Suppressor macrophage treated with lipopolysaccharide for 4 hours (primary cell): Measurements from ENCODE around the gene KCNS1.
A peak's percentile ranks its signal among the peaks of the same experiment; 100 is the strongest.
"Not testable (repeated sequence)": the region's sequence is repeated elsewhere in the genome, so short reads cannot be mapped to it uniquely, and the experiment has no call there.

Experiments
- DNase-seq: peaks from one replicate; pipeline ENCODE4 v3.0.0-alpha.2; 2020

KCNS1 gene, protein sequence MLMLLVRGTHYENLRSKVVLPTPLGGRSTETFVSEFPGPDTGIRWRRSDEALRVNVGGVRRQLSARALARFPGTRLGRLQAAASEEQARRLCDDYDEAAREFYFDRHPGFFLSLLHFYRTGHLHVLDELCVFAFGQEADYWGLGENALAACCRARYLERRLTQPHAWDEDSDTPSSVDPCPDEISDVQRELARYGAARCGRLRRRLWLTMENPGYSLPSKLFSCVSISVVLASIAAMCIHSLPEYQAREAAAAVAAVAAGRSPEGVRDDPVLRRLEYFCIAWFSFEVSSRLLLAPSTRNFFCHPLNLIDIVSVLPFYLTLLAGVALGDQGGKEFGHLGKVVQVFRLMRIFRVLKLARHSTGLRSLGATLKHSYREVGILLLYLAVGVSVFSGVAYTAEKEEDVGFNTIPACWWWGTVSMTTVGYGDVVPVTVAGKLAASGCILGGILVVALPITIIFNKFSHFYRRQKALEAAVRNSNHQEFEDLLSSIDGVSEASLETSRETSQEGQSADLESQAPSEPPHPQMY

DNA sequence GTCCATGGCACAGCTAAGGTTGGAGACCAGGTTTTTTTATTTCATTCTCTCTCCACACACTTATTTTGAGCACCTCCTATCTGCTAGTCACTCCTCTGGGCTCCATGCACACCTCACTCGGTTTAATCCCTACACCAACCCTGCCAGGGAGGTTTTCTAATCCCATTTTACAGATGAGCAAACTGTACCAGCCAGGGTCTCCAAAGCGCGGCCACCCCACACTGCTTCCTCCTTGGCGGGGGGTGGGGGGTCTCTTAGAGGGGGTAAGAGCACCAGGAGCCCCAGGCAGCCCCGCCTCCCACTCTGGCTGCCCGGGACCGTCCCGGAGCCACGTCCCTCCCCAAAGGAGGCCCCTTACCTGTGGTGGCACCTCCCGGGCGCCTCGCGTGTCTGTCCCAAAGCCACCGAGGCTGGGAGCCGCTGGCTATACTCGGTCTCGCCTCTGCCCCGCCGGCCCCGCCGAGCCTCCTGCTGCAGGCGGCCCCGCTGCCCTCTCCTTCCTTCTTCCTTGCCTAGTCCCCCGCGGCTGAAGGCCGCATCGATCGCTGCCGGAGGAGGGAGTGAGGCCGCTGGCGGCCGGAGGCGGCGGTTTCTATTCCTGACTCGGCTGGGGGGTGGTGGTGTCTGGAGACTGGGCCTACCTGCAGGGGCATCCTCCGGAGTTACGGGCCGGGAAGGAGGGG lies at the start of gene KCNS1:
KCNS1 (minus strand) TSS at position 565 of the 683 bp plus-strand sequence. CDS start 1,891 bp downstream, outside the sequence.
- no peak for DNase-seq

DNA sequence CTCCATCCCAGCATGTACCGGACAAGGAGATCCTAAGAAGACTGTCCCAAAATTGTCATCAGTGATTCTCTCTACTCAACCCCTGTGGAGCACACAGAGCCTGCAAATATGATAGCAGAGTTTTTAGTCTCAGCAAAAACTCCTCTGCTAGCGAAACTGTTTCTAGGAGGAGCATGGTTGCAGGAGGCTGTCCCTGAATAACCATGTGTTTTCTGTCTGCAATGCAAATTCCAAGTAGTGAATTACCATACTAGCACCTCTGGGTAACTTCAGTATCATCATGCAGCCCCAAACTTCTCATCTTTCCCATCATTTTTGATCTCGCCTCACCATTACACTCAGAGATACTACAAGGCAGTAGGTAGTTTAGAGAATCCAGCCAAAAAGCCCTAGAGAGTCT lies 48.1 kb upstream of the KCNS1 start:
- DNase-seq = no peak

DNA sequence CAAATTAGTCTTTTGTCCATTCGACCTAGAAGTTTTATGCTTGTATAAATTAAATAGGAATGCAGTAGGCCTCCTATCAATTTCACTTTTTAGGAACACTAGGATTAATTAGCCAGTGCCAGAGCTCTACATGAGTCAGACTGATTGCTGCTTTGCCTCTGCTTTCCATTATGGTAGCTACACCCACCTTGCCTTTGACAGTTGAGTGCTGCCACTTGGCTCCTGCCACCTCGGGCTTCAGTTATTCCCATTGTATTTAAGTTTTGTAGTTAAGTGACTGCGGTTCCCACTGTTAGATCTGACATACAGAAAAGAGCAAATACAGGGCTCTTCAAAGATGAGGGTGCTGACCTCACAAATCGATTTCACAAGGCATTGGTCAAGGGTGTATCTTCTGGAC lies 39.9 kb upstream of the KCNS1 start:
- no peak for DNase-seq

DNA sequence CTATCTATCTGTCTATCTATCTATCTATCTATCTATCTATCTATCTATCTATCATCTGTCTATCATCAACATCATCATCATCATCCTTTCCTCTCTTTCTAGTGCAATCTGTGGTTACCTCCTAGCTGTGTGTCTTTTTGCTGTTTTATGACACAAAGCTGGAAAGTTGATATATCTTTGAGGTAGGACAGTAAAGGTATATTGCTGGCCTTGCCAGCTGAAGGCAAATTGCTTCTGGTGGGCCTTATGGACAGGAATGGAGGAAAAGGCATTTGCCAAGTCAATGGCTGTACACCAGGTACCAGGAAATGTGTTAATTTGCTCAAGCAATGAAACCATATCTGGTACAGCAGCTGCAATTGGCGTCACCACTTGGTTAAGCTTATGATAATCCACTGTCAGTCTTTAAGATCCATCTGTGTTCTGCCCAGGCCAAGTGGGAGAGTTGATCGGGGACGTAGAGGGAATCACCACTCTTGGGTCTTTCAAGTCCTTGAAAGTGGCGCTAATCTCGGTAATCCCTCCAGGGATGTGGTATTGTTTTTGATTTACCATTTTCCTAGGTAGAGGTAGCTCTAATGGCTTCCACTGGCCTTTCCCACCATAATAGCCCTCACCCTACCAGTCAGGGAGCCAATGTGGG lies 38.9 kb upstream of the KCNS1 start:
- DNase-seq = not testable (repeated sequence)

DNA sequence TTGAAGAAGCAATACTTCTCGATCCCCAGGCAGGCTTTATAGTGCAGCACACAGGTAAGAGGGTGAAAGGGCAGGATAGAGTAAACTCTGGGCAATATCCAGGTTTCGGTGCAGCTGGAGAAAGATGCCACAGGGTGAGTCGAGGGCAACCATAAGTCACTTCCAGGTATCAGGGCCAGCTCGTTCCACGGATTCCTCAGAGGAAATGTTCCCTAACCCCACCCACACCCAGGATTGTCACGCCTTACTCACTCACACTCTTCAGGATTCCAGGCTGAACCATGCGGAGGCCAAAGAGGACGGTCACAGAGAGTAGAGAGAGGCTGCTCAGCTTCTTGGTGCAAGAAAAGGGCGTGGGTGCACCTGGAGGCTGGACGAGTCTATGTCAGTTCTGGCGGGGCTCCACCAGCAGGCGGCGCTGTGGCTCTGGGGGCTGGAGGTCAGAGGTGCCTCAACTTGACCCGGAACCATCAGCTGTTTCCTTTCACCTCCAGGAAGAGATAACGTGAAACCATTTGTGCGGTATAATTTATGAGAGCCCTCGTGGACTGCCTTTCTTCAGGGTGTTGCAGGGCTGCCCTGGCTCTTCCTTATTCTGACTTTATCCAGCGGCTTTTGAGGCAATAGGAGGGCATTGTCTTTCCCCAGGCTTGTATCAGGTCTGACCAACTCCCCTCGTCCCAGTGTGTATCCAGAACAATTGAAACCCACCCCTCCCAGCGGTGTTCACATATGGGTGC lies 37.8 kb upstream of the KCNS1 start:
- peak; percentile 76 for DNase-seq

DNA sequence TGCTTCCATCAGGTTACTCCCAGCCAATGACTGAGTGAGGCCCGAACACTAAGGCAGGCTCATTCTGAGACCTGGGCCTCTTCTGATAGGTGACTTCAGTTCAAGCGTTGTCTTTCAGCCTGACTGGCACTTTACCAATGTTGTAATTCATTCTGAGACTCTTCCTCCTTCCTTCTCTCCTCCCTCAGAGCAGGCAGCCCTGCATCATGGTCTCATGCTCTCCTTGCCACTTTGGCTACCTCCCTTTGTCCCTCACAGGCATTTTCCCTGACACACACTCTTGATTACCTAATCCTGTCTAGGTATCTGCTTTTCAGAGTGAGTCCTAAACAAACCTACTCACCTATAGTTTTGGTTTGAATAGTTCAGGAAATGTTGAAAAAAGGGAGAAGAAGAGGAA lies 36.0 kb upstream of the KCNS1 start:
- no peak for DNase-seq

DNA sequence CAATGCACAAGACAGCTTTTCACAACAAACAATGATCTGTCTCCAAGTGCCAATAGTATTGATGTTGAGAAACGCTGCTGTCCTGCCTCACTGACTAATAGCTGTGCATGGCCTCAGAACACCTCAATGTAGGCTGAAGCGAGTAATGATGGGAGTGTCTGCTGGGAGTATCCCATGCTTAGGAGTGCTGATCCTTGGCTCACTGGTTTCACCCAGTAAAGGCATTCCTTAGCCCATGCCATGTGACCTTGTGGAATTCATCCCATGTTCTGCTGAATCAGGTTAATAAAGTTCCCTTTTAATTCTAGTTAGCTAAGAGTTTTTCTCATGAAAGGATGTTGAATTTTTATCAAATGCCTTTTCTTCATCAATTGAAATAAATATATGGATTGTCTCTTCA lies 27.2 kb upstream of the KCNS1 start:
- DNase-seq = no peak

DNA sequence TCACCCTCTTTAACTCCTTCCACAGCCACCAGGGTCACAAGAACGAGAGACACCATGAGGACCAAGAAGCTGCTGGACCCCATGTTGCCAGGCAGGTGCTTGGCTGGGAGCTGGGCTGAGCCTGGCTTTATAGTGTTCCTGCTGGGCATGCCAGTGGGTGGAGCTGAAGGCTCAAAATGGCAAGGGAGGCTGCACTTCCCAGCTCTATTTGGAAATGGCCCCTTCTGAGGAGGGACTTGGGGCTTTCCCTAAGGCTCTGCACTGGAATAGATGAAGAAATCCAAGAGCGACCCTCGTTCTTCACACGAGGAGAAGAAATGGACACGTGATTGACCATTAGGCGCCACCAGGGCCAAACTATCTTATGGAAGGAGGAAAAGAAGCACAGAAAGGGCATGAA lies 23.4 kb upstream of the KCNS1 start, which contains the start of gene WFDC12:
WFDC12 (minus strand) TSS at position 101 of the 400 bp plus-strand sequence; CDS start at position 83, 18 bp downstream.
- no peak for DNase-seq

DNA sequence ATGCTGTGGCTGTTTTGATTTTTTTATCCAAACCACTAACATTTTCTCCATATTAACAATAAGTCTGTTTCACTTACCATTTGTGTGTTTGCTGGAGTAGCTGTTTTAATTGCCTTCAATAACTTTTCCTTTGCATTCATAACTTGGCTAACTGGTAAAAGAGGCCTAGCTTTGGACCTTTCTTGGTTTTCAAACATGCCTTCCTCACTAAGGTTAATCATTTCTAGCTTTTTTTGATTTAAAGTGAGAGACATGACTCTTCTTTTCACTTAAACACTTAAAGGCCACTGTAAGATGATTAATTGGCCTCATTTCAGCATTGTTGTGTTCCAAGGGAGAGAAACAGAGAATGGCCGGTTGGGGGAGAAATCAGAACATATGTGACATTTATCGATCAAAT lies 20.5 kb upstream of the KCNS1 start:
- DNase-seq = no peak

DNA sequence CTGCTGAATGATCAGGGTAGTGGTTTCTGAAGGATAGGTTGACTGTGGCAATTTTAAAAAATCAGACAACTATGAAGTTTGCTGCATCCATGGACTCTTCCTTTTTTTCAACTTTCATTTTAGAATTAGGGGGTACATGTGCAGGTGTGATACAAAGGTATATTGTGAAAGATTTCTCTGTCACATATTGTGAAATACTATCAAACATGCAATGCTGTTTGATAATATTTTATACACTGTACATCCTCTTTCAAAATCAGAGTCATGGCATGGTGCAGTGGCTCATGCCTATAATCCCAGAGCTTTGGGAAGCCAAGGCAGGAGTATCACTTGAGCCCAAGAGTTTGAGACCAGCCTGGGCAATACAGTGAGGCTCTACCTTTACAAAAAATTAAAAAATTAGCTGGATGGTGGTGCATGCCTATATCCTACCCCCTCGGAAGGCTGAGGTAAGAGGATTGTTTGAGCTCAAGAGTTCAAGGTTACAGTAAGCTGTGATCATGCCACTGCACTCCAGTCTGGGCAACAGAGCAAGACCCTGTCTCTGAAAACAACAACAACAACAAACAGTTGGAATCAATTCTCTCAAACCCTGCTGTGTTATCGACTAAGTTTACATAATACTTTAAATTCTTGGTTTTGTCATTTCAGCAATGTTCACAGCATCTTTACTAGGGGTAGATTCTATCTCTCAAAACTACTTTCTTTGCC lies 18.8 kb upstream of the KCNS1 start:
- no peak for DNase-seq

DNA sequence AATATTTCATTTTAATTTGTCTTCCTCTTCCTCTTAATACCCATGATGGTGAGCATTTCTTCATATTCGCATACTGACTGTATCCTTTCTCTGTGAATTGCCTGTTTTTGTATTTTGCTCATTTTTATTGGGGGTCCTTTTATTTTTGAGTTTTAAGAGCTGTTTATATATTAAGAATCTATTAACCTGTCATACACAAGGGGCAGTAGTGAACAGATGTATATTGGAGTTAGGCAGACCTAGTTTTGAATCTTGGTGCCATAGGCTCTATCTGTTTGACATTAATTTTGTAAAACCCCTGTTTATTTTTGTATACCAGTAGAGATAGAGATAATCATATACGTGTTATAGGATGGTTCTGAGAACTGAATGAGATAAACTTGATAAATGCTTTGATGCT lies 17.1 kb upstream of the KCNS1 start:
- no peak for DNase-seq

DNA sequence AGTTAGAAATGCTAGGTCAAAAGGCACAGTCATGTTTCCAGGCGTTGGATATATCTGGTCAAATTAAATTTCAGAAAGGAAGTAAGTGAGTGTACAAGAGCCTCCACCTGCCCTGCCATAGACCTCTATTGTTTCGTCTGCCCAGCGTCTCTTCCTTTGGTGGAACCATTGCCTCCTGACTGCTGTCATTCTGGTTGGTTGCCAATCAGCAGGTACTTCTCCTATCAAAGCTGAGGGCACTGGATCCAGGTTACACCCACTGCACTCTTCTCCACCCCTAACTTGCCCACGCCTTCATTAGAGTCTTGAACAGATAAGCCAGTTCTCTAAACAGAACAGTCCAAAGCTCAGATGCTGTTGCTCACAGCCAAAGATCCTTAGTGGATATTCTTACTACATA lies 16.7 kb upstream of the KCNS1 start:
- DNase-seq = no peak

DNA sequence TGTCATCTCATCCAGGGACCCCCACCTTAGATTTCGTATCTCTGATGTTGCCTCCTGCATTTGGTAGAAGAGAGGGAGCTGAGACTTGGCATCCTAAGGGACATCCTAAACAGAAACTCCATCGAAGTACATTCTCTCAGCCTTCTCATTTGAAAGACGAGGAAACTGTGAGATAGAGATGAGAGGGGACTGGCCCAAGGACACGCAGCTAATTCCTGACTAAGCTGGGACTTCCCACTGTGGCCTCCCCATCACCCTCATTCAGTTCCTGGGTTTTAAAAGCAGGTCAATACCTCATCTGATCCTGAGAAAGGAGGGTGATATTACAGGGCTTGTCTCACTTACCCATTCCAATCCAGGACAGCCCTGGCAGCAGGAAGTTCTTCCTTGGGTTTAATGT lies 14.9 kb upstream of the KCNS1 start:
- no peak for DNase-seq

DNA sequence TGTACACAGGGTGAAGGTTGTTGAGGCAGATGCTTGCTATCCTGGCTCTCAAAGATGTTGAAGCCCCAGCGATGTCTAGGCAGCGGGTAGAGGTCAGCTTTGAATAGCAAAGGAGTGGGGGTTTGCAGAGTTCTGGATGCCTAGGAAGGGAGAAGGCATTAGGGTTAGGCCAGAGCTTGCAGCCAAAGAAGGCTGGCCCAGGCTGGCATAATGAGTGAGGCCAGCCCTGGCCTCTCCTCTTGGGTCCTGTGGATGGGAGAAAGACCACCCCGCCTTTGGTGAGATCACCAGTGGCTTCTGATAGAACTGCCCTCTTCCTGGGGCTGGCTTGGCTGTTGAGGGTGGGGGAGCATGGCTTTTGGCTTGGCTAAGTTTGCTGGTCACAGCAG lies 14.5 kb upstream of the KCNS1 start:
- DNase-seq = no peak

DNA sequence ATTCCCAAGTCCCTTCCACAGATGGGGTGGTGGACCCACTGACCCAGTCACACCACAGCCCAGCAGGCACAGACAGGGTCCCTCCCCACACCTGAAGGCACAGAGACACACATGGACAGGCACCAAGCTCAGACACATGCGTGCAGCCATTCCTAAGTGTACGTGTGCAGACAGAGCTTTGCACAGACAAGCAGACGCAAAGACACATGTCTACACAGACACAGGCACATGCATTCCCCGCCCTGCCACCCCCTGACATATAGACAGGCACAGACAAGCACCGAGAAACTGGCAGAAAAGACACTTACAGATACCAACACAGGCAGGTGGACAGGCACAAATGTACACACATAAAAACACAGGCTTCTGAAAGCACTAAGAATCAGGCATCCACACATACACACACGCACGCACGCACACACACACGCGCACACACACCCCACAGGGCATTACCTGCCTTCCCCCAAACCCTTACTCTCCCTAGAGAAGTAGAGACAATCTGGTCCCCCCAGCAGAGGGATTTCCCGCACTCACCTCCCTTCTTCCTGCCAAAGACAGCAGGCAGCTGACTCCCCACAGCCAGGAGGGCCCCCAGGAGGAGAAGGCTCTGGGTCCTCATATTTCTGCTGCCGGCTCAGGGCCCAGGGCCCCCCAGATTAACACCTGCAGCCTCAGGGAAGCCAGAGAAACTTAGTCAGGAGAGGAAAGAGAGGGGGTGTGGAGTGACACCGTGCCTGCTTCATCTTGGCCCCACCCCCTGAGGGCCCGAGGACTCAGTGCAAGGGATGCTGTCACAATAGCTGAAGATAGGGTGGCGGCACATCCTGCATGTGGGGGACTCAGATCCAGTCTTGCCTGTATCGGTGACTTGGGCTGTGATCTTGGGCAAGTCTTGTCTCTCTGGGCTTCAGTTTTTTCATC lies 13.8 kb upstream of the KCNS1 start, which contains the start of gene WFDC5:
WFDC5 (minus strand) TSS at position 710 of the 921 bp plus-strand sequence; CDS start at position 619, 91 bp downstream.
- no peak for DNase-seq

DNA sequence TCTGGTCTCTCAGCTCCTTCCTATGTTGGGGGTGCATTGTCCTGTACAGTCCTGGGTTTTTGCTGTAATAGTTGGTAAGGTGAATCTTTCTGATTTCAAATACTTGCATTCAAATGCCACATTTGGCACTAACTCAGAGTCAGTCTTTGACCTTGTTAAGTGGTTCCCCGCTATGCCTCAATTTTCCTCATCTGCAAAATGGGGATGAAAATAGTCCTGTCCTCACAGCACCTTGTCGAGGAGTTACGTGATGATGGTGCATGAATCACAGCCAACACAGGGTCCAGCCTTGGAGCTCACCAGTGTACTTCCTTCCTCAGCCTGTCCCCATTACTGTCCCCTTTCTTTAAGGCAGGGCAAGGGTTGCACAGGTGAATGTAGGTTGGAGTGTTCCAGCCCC lies 12.9 kb upstream of the KCNS1 start:
- DNase-seq = no peak

DNA sequence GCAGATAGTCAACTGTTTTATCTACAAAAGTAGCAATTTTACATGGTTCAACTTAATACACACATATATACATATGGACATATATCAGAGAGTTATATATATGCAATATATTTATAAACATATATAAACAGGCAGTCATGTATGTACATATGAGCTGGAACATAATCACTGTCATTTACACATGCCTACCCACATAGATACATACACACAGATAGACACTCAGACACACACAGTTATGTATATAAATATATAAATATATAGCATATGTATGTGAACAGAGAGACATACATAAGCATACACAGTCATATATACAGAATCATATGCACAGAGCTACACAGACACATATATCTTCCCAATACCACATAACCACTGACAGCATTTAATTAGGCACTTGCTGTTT lies 11.8 kb upstream of the KCNS1 start:
- no peak for DNase-seq

DNA sequence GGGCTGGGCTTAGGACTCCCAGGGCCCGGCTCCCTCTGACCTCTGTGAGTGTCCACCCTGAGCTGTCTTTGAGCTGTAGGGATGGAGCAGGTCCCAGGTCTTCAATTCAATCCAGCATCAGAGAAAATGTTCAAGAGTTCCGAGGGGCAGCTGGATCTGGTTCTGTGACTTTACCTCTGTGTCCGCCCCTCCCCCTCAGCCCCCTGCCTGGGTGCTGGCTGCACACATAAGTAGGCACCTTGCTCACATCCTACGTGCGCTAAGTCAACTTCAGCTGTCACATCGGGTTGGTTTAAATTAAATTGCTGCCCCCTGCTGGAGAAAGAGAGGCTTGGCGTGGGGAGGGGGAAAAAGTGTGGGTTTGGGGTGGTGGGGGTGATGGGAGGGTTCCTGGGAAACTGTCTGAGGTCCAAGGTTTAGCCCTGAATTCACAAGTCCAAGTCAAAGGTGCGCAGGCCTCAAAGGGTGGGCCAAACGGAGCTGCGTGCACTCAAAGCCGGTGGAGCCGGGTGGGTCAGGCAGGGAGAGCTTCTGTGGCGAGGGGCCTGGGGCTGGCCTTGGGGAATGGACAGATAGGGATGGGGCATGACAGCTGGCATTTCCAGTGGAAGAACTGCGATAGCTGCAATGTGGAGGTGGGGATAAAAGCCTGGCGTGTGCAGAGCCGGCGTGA lies 11.0 kb upstream of the KCNS1 start:
- peak; percentile 34 for DNase-seq

DNA sequence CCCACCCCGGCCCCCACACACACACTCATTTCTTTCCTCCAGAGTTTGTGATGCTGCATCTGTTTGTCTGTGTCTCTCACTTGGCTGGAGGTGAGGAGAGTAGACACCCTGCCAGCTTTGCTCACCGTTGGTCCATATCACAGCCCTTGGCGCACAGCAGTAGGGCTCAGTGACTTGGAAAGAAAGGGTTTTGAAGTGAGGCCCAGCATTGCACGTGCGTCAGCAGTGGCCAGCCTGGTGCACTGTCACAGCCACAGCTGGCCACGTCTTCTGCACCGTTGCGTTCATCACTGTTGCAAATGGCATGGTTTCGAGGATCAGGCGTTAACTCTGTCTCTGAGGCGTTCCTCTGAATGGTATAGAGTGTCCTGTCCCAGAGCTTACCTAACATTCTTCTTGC lies 10.4 kb upstream of the KCNS1 start:
- DNase-seq = no peak

DNA sequence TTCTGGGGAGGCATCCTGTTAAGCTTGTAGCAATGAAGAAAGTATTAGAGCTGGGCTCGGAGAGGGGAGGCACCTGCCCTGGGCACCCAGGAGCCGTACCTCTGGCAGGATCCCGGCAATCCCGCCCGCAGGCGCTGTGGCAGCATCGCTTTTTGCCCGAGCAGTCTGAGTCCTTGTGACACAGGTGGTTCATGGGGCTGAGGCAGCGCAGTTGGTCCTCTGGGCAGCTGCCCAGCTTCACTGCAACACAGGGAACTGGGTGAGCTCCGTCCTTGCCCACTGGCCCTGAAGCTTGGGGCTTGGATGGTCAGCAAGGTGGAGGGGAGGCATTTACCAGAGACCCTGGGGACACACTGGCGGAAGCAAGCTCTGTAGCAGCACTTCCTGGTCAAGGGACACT lies 9.4 kb upstream of the KCNS1 start:
- no peak for DNase-seq
